IMR-90 (cell line): Measurements from ENCODE around the gene CARMIL1. TPM values are rescaled to one million over a fixed set of nuclear protein-coding genes. Genes with fewer than 3 reads are reported as not detected.

ENCODE experiments used
- ATAC-seq: fragments of 200-7000 bp; cut with Tn5 transposase; 2 replicates; pipeline ENCODE4 v1.9.1; 2020; ENCODE audit warnings: low read depth, mild to moderate bottlenecking, moderate library complexity
- BruUV-seq: library from RNA; stranded (reverse); fragments of 400-500 nt; replicated peaks from 2 replicates; lab custom pipeline; 2021; lab: Mats Ljungman, UMichigan
- CTCF ChIA-PET: fragments of 300-600 bp; formaldehyde crosslinking; extraction: SDS; loops from one replicate; lab custom pipeline; 2021; ENCODE audit warnings: antibody characterized with exemption; lab: Yijun Ruan, JAX
- POLR2A ChIA-PET: fragments of 300-600 bp; sonication (Branson Sonifier 250); formaldehyde crosslinking; loops from one replicate; lab custom pipeline; 2022; ENCODE audit warnings: antibody characterized with exemption; ENCODE audit not compliant: unreplicated experiment; lab: Charles Lee
- DNase-seq: peaks from one replicate; pipeline ENCODE4 v3.0.0; 2013
- H2AFZ ChIP-seq: replicated peaks from 2 replicates; pipeline ENCODE3; 2013; ENCODE audit warnings: low read length, mild to moderate bottlenecking; ENCODE audit not compliant: poor library complexity
- H2AK5ac ChIP-seq: 2 replicates; pipeline ENCODE4 v1.6.1; 2013; ENCODE audit warnings: low read depth, low read length, inconsistent platforms
- H2AK9ac ChIP-seq: replicated peaks from 2 replicates; pipeline ENCODE3; 2013; ENCODE audit warnings: mild to moderate bottlenecking, low read depth, low read length, moderate library complexity; ENCODE audit not compliant: poor library complexity
- H2BK120ac ChIP-seq: 2 replicates; pipeline ENCODE4 v1.6.1; 2013; ENCODE audit warnings: low read depth, low read length, inconsistent platforms
- H2BK15ac ChIP-seq: 3 replicates; pipeline ENCODE4 v1.6.1; 2013; ENCODE audit warnings: low read depth, low read length, inconsistent platforms
- H2BK20ac ChIP-seq: 2 replicates; pipeline ENCODE4 v1.6.1; 2013; ENCODE audit warnings: low read depth, mild to moderate bottlenecking, inconsistent platforms, low read length, moderate library complexity
- H2BK5ac ChIP-seq: 2 replicates; pipeline ENCODE4 v1.6.1; 2013; ENCODE audit warnings: mild to moderate bottlenecking, low read depth, low read length, inconsistent platforms; ENCODE audit not compliant: poor library complexity, severe bottlenecking
- H3K14ac ChIP-seq: replicated peaks from 2 replicates; pipeline ENCODE4 v1.6.1; 2013; ENCODE audit warnings: low read depth, low read length, inconsistent platforms
- H3K18ac ChIP-seq: 2 replicates; pipeline ENCODE4 v1.6.1; 2013; ENCODE audit warnings: low read depth, low read length, control low read depth
- H3K23ac ChIP-seq: 2 replicates; pipeline ENCODE4 v1.6.1; 2013; ENCODE audit warnings: low read depth, low read length, inconsistent platforms
- H3K27ac ChIP-seq: 2 replicates; pipeline ENCODE4 v1.5.1; 2013; ENCODE audit warnings: mild to moderate bottlenecking, control low read depth, low read length; ENCODE audit not compliant: insufficient read depth
- H3K27me3 ChIP-seq: 2 replicates; pipeline ENCODE4 v1.6.1; 2013; ENCODE audit warnings: low read length; ENCODE audit not compliant: control insufficient read depth, insufficient read depth
- H3K36me3 ChIP-seq: 2 replicates; pipeline ENCODE4 v1.6.1; 2013; ENCODE audit warnings: low read length, mixed read lengths; ENCODE audit not compliant: control insufficient read depth, insufficient read depth
- H3K4ac ChIP-seq: 2 replicates; pipeline ENCODE4 v1.6.1; 2013; ENCODE audit warnings: low read depth, low read length, inconsistent platforms
- H3K4me1 ChIP-seq: 2 replicates; pipeline ENCODE4 v1.6.1; 2013; ENCODE audit warnings: low read length, mixed read lengths; ENCODE audit not compliant: control insufficient read depth, insufficient read depth
- H3K4me2 ChIP-seq: 2 replicates; pipeline ENCODE4 v1.6.1; 2013; ENCODE audit warnings: low read depth, mild to moderate bottlenecking, control low read depth, low read length, moderate library complexity
- H3K4me3 ChIP-seq: 2 replicates; pipeline ENCODE4 v1.5.1; 2013; ENCODE audit warnings: low read depth, mild to moderate bottlenecking, control low read depth, low read length, moderate library complexity; ENCODE audit not compliant: insufficient read depth
- H3K56ac ChIP-seq: 2 replicates; pipeline ENCODE4 v1.6.1; 2013; ENCODE audit warnings: low read length, inconsistent platforms; ENCODE audit not compliant: insufficient read depth; ENCODE audit errors: extremely low read depth
- H3K79me1 ChIP-seq, 2 experiments: 2 replicates each; pipeline ENCODE4 v1.6.1; 2013; ENCODE audit warnings: low read length in 2 of 2, inconsistent platforms in 1 of 2, low read depth in 1 of 2
- H3K9ac ChIP-seq: 2 replicates; pipeline ENCODE4 v1.6.1; 2013; ENCODE audit warnings: low read depth, low read length, control low read depth
- H3K9me1 ChIP-seq: 2 replicates; pipeline ENCODE4 v1.6.1; 2013; ENCODE audit warnings: low read length, inconsistent platforms; ENCODE audit not compliant: insufficient read depth
- H3K9me3 ChIP-seq: 2 replicates; pipeline ENCODE4 v1.6.1; 2013; ENCODE audit warnings: low read length; ENCODE audit not compliant: control insufficient read depth, insufficient read depth
- H4K20me1 ChIP-seq: 2 replicates; pipeline ENCODE4 v1.6.1; 2013; ENCODE audit warnings: low read length, inconsistent platforms; ENCODE audit not compliant: insufficient read depth
- H4K5ac ChIP-seq: 2 replicates; pipeline ENCODE4 v1.6.1; 2013; ENCODE audit warnings: mild to moderate bottlenecking, low read depth, low read length, control low read depth
- H4K8ac ChIP-seq, 2 experiments: 2 replicates each; pipeline ENCODE4 v1.6.1; 2013; ENCODE audit warnings: low read depth in 2 of 2, low read length in 2 of 2, control low read depth in 1 of 2, inconsistent platforms in 1 of 2
- H4K91ac ChIP-seq: 2 replicates; pipeline ENCODE4 v1.6.1; 2013; ENCODE audit warnings: low read depth, low read length, inconsistent platforms; ENCODE audit not compliant: insufficient read depth
- BHLHE40 ChIP-seq: fragments of 150-350 bp; IDR thresholded peaks from 2 replicates; pipeline ENCODE4 v1.6.1; 2016; ENCODE audit warnings: mild to moderate bottlenecking, low read depth, low read length
- CEBPB ChIP-seq: IDR thresholded peaks from 2 replicates; pipeline ENCODE4 v1.6.1; 2012; ENCODE audit warnings: low read depth, low read length, improper control_type of control experiment
- CHD1 ChIP-seq: IDR thresholded peaks from 2 replicates; pipeline ENCODE4 v1.6.1; 2012; ENCODE audit warnings: low read depth, low read length, improper control_type of control experiment
- FOS ChIP-seq: fragments of 150-350 bp; IDR thresholded peaks from 2 replicates; pipeline ENCODE4 v1.6.1; 2016; ENCODE audit warnings: low read depth, low read length
- MAFK ChIP-seq: IDR thresholded peaks from 2 replicates; pipeline ENCODE4 v1.6.1; 2012; ENCODE audit warnings: low read depth, low read length, improper control_type of control experiment
- MAZ ChIP-seq: IDR thresholded peaks from 2 replicates; pipeline ENCODE4 v1.6.1; 2012; ENCODE audit warnings: low read depth, mild to moderate bottlenecking, low read length, improper control_type of control experiment, moderate library complexity, borderline replicate concordance
- MXI1 ChIP-seq: IDR thresholded peaks from 2 replicates; pipeline ENCODE4 v1.6.1; 2012; ENCODE audit warnings: low read depth, mild to moderate bottlenecking, low read length, moderate library complexity, borderline replicate concordance
- NFE2L2 ChIP-seq: fragments of 150-350 bp; IDR thresholded peaks from 2 replicates; pipeline ENCODE4 v1.6.1; 2016; ENCODE audit warnings: low read depth, mild to moderate bottlenecking, low read length
- POLR2A ChIP-seq: IDR thresholded peaks from 2 replicates; pipeline ENCODE4 v1.6.1; 2012; ENCODE audit warnings: mild to moderate bottlenecking, low read depth, low read length
- RAD21 ChIP-seq: IDR thresholded peaks from 2 replicates; pipeline ENCODE4 v1.6.1; 2012; ENCODE audit warnings: low read length, improper control_type of control experiment
- RCOR1 ChIP-seq: IDR thresholded peaks from 2 replicates; pipeline ENCODE4 v1.6.1; 2012; ENCODE audit warnings: mild to moderate bottlenecking, low read length, improper control_type of control experiment; ENCODE audit not compliant: insufficient replicate concordance
- RFX5 ChIP-seq: IDR thresholded peaks from 2 replicates; pipeline ENCODE4 v1.8.0; 2012; ENCODE audit warnings: low read depth, mild to moderate bottlenecking, low read length, moderate library complexity
- SMC3 ChIP-seq: fragments of 150-350 bp; IDR thresholded peaks from 2 replicates; pipeline ENCODE4 v1.6.1; 2016; ENCODE audit warnings: low read depth, mild to moderate bottlenecking, antibody characterized with exemption, low read length, moderate library complexity
- WGBS, 2 experiments: methylation state at CpG; one replicate each; pipeline versions ENCODE4 v1.1.5 to v1.1.7; 2013; ENCODE audit warnings: missing lambda C conversion rate in 2 of 2; ENCODE audit not compliant: insufficient read length in 1 of 2; ENCODE audit errors: extremely low coverage in 2 of 2; 5-methylcytosine and 5-hydroxymethylcytosine counted together
- dilution Hi-C: fragments of 300-500 bp; cut with HindIII; formaldehyde crosslinking; loops from one replicate; pipeline ENCODE4 v1.14.3; 2018; ENCODE audit warnings: low sequenced_read_pairs; ENCODE audit not compliant: unreplicated experiment
- in situ Hi-C: fragments of 300-500 bp; cut with MboI; formaldehyde crosslinking; loops from 3 replicates; pipeline ENCODE4 v1.14.3; 2019; ENCODE audit warnings: low sequenced_read_pairs, inconsistent platforms, mixed read lengths
- intact Hi-C: fragments of 100-400 bp; cut with micrococcal nuclease; formaldehyde crosslinking; loops from 2 replicates; pipeline ENCODE4 v1.10.0; 2022
- polyA plus RNA-seq, 3 experiments: library from polyadenylated mRNA; depleted of rRNA; stranded (reverse); fragments of >200 nt; gene quantifications; 2 replicates each; pipeline ENCODE4 v1.2.3, GENCODE V29; 2012; ENCODE audit warnings: low replicate concordance in 1 of 3
- total RNA-seq: library from RNA; depleted of rRNA; stranded (reverse); fragments of >200 nt; gene quantifications from 2 replicates; pipeline ENCODE4 v1.2.3, GENCODE V29; 2012
- TF ChIP-seq, protein P1 (sequence below): fragments of 150-350 bp; IDR thresholded peaks from 2 replicates; pipeline ENCODE4 v1.6.1; 2017; ENCODE audit warnings: mild to moderate bottlenecking, antibody characterized with exemption, low read length, low read depth
- TF ChIP-seq, protein P2 (sequence below): conservative IDR thresholded peaks from 2 replicates; pipeline ENCODE4 v1.5.1; 2012; ENCODE audit warnings: mild to moderate bottlenecking, low read depth, low read length, improper control_type of control experiment
- TF ChIP-seq, protein P3 (sequence below): fragments of 150-350 bp; IDR thresholded peaks from 2 replicates; pipeline ENCODE4 v1.6.1; 2016; ENCODE audit warnings: low read depth, mild to moderate bottlenecking, low read length, moderate library complexity, borderline replicate concordance

Gene CARMIL1
- total and polyA plus RNA-seq, 2 of the 4 experiments (the other 2 are of a cell fraction) = 1.3 to 2.9 TPM

- BruUV-seq = no TSS peak
- Histone ChIP-seq H2BK15ac (no peak overlapping the region), H2BK20ac (no peak overlapping the region), H3K56ac (no peak overlapping the region), H4K5ac (no peak overlapping the region), H4K91ac (no peak overlapping the region), H2AK5ac (no peak overlapping the region), H3K27me3 (no peaks in the 10 kb centered on the region), H2AK9ac (no peak overlapping the region), H3K27ac (no peak overlapping the region), H3K9me3 (no peaks in the 10 kb centered on the region), H3K18ac (no peak overlapping the region), H3K4me2 (no peak overlapping the region), H3K9ac (no peak overlapping the region), H3K9me1 (no peaks in the 10 kb centered on the region), H3K4ac (no peak overlapping the region), H4K8ac (no peak overlapping the region), H3K36me3 (no peaks in the 10 kb centered on the region), H4K20me1 (no peaks in the 10 kb centered on the region), H3K4me1 (no peaks in the 10 kb centered on the region), H3K4me3 (no peak overlapping the region), H2AFZ (no peak overlapping the region), H3K23ac (no peak overlapping the region), H3K14ac (no peak overlapping the region), H2BK120ac (no peak overlapping the region), H3K79me1 (no peaks in the 10 kb centered on the region), H2BK5ac (no peak overlapping the region)
- intact Hi-C loops (no loop called here), in situ Hi-C loops (no loop called here), dilution Hi-C loops (no loop called here)
- POLR2A ChIA-PET = interaction anchor here (0.7 kb wide), 1 partner anchor 1290 kb away, joined by 3 read pairs; no protein-coding TSS in a partner anchor
- CTCF ChIA-PET = interaction anchor here (1.6 kb wide), 1 partner anchor 28 kb away, joined by 4 read pairs; no protein-coding TSS in a partner anchor
- TF ChIP-seq RFX5 (no peak), MXI1 (no peak), RAD21 (no peak), MAFK (no peak), MAZ (no peak), CEBPB (no peak), FOS (no peak), BHLHE40 (no peak), NFE2L2 (no peak), RCOR1 (no peak), CHD1 (no peak), POLR2A (no peak), SMC3 (no peak)
- TF ChIP-seq, protein P1, sequence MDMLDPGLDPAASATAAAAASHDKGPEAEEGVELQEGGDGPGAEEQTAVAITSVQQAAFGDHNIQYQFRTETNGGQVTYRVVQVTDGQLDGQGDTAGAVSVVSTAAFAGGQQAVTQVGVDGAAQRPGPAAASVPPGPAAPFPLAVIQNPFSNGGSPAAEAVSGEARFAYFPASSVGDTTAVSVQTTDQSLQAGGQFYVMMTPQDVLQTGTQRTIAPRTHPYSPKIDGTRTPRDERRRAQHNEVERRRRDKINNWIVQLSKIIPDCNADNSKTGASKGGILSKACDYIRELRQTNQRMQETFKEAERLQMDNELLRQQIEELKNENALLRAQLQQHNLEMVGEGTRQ = no peak
- TF ChIP-seq, protein P2, sequence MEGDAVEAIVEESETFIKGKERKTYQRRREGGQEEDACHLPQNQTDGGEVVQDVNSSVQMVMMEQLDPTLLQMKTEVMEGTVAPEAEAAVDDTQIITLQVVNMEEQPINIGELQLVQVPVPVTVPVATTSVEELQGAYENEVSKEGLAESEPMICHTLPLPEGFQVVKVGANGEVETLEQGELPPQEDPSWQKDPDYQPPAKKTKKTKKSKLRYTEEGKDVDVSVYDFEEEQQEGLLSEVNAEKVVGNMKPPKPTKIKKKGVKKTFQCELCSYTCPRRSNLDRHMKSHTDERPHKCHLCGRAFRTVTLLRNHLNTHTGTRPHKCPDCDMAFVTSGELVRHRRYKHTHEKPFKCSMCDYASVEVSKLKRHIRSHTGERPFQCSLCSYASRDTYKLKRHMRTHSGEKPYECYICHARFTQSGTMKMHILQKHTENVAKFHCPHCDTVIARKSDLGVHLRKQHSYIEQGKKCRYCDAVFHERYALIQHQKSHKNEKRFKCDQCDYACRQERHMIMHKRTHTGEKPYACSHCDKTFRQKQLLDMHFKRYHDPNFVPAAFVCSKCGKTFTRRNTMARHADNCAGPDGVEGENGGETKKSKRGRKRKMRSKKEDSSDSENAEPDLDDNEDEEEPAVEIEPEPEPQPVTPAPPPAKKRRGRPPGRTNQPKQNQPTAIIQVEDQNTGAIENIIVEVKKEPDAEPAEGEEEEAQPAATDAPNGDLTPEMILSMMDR = no peak
- TF ChIP-seq, protein P3, sequence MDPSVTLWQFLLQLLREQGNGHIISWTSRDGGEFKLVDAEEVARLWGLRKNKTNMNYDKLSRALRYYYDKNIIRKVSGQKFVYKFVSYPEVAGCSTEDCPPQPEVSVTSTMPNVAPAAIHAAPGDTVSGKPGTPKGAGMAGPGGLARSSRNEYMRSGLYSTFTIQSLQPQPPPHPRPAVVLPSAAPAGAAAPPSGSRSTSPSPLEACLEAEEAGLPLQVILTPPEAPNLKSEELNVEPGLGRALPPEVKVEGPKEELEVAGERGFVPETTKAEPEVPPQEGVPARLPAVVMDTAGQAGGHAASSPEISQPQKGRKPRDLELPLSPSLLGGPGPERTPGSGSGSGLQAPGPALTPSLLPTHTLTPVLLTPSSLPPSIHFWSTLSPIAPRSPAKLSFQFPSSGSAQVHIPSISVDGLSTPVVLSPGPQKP = no peak
- WGBS, 2 experiments = no CpG with 5 or more reads among the region's 2 CpGs
- DNase-seq (no peak), ATAC-seq (no peak)
Measured at GRCh38 chr6:25251426-25251825, 27.7 kb upstream of the CARMIL1 start.
